ENCODE results near the gene SHANK3.

GRCh38 chr22:50624347-50625130 lies 48.1 kb upstream of the SHANK3 start:
- no peak for TF ChIP-seq EZH2phosphoT487 (IDR thresholded peaks at IDR 0.05; ENCODE audit: borderline replicate concordance, low read depth, low read length)
- no peak for TF ChIP-seq CTCF (conservative IDR thresholded peaks at IDR 0.05; ENCODE audit: low read length)

Measured in OCI-LY7 (cell line).